ENCODE data around the gene CILP.

Gene CILP

GRCh38 chr15:65174509-65174908 is 36.8 kb downstream of the CILP start:
- no peaks in the 10 kb centered on the region for H3K4me1 ChIP-seq (ENCODE audit: control insufficient read depth in 1 of 2, insufficient read depth in 1 of 2, low read depth in 1 of 2, low read length in 1 of 2)
- H3K9me3 ChIP-seq, result no peaks in the 10 kb centered on the region
- H3K27ac ChIP-seq, result no peak overlapping the region
- H3K36me3 ChIP-seq, result peaks cover 83% of the 10 kb centered on the region
- H3K4me3 ChIP-seq (ENCODE audit: low read depth in 1 of 2, low read length in 1 of 2), result no peak overlapping the region
- TF ChIP-seq CTCF (IDR thresholded peaks at IDR 0.05), result no peak
- H3K27me3 ChIP-seq, result no peaks in the 10 kb centered on the region

GRCh38 chr15:65172531-65172930 is 38.7 kb downstream of the CILP start:
- peaks cover 70% of the 10 kb centered on the region for H3K36me3 ChIP-seq
- H3K4me1 ChIP-seq (ENCODE audit: control insufficient read depth in 1 of 2, insufficient read depth in 1 of 2, low read depth in 1 of 2, low read length in 1 of 2), result no peaks in the 10 kb centered on the region
- H3K4me3 ChIP-seq (ENCODE audit: low read depth in 1 of 2, low read length in 1 of 2), result no peak overlapping the region
- H3K27me3 ChIP-seq, result no peaks in the 10 kb centered on the region
- H3K9me3 ChIP-seq, result no peaks in the 10 kb centered on the region
- no peak for TF ChIP-seq CTCF (IDR thresholded peaks at IDR 0.05)
- H3K27ac ChIP-seq, result no peak overlapping the region

DNA sequence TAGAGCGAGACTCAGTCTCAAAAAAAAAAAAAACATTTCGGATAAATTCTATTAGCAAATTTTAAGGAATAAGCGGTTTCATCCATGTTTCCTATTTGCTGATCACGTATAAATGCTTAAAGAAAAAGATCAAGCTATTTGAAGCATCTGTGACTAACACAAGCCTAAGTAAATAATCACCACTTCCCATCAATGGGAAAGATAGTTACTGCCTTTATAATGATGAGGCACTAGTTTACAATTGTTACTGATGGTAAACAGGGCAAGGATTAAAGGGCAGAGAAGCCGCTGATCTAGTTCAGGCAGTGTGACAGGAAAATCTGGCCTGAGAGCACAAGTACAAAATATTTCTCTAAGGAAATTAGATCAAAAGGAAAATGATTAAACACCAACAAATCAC is 39.8 kb downstream of the CILP start:
- H3K27ac ChIP-seq, result no peak overlapping the region
- no peaks in the 10 kb centered on the region for H3K27me3 ChIP-seq
- no peaks in the 10 kb centered on the region for H3K4me1 ChIP-seq (ENCODE audit: control insufficient read depth in 1 of 2, insufficient read depth in 1 of 2, low read depth in 1 of 2, low read length in 1 of 2)
- TF ChIP-seq CTCF (IDR thresholded peaks at IDR 0.05), result no peak
- H3K9me3 ChIP-seq, result no peaks in the 10 kb centered on the region
- H3K4me3 ChIP-seq (ENCODE audit: low read depth in 1 of 2, low read length in 1 of 2), result no peak overlapping the region
- H3K36me3 ChIP-seq, result peaks cover 60% of the 10 kb centered on the region

- Histone ChIP-seq H3K4me3 (ENCODE audit: low read depth in 1 of 2, low read length in 1 of 2) (no peak overlapping the region), H3K36me3 (peaks cover 69% of the 10 kb centered on the region), H3K27ac (no peak overlapping the region), H3K4me1 (ENCODE audit: control insufficient read depth in 1 of 2, insufficient read depth in 1 of 2, low read depth in 1 of 2, low read length in 1 of 2) (no peaks in the 10 kb centered on the region), H3K9me3 (peaks cover 3% of the 10 kb centered on the region), H3K27me3 (no peaks in the 10 kb centered on the region)
- no peak for TF ChIP-seq CTCF (IDR thresholded peaks at IDR 0.05)
Observed at GRCh38 chr15:65165875-65166274, 45.4 kb downstream of the CILP start.

- Histone ChIP-seq H3K9me3 (peaks cover 3% of the 10 kb centered on the region), H3K4me3 (ENCODE audit: low read depth in 1 of 2, low read length in 1 of 2) (no peak overlapping the region), H3K4me1 (ENCODE audit: control insufficient read depth in 1 of 2, insufficient read depth in 1 of 2, low read depth in 1 of 2, low read length in 1 of 2) (no peaks in the 10 kb centered on the region), H3K27ac (no peak overlapping the region), H3K36me3 (peaks cover 70% of the 10 kb centered on the region), H3K27me3 (no peaks in the 10 kb centered on the region)
- TF ChIP-seq CTCF (IDR thresholded peaks at IDR 0.05), result no peak
Observed at GRCh38 chr15:65164139-65164538, 47.1 kb downstream of the CILP start.

- H3K27me3 ChIP-seq, result no peaks in the 10 kb centered on the region
- H3K36me3 ChIP-seq, result peaks cover 79% of the 10 kb centered on the region
- no peak overlapping the region for H3K27ac ChIP-seq
- peaks cover 3% of the 10 kb centered on the region for H3K9me3 ChIP-seq
- no peaks in the 10 kb centered on the region for H3K4me1 ChIP-seq (ENCODE audit: control insufficient read depth in 1 of 2, insufficient read depth in 1 of 2, low read depth in 1 of 2, low read length in 1 of 2)
- no peak overlapping the region for H3K4me3 ChIP-seq (ENCODE audit: low read depth in 1 of 2, low read length in 1 of 2)
- no peak for TF ChIP-seq CTCF (IDR thresholded peaks at IDR 0.05)
Observed at GRCh38 chr15:65163041-65163440, 48.2 kb downstream of the CILP start.

All from neutrophil (primary cell).